Measurements from ENCODE around the gene NPW. TPM values are rescaled to one million over a fixed set of nuclear protein-coding genes. Genes with fewer than 3 reads are reported as not detected.
A peak's percentile ranks its signal among the peaks of the same experiment; 100 is the strongest.

The NPW gene
- total and polyA plus RNA-seq, 2 of the 8 experiments (the other 6 are each of a cell fraction or from before 2014, with no cell fraction given) = 4.0 to 10.3 TPM

- WGBS, 2 experiments (ENCODE audit: extremely low coverage in 1 of 2, insufficient coverage in 1 of 2, insufficient read length in 1 of 2, insufficient replicate concordance in 2 of 2, low coverage in 1 of 2, low lambda C conversion rate in 2 of 2, missing lambda C conversion rate in 1 of 2) = 66% methylated on average over 34 of the region's 37 CpGs; no CpG with 5 or more reads in 1 of the 2 experiments
- peak in 1 of 2 experiments; percentile 66 for DNase-seq (ENCODE audit: low read depth in 1 of 2, low spot score in 2 of 2)
Measured at GRCh38 chr16:1978476-1979120, 41.0 kb upstream of the NPW start.

More at GRCh38 chr16:1978476-1979120, 41.0 kb upstream of the NPW start:
- Histone ChIP-seq H3K36me3 (ENCODE audit: control insufficient read depth in 2 of 4, insufficient read depth in 4 of 4, low read length in 3 of 4) (peaks cover 11 to 33% (median 22%) of the 10 kb centered on the region in 4 experiments; a peak in 7 of 8 replicates), H4K91ac (replicated peaks; ENCODE audit: insufficient read length, low read length) (no peak overlapping the region), H2BK5ac (ENCODE audit: low read depth, low read length) (peak overlapping the region; percentile 44; the same call in 1 of the 2 replicates), H3K23me2 (ENCODE audit: low read depth, low read length) (peaks cover 19% of the 10 kb centered on the region), H2AFZ (ENCODE audit: low read length) (no peak overlapping the region), H3K14ac (ENCODE audit: insufficient read length) (no peak overlapping the region), H4K5ac (ENCODE audit: insufficient read length, low read depth, low read length) (no peak overlapping the region), H3K18ac (ENCODE audit: extremely low read depth, low read length) (no peak overlapping the region), H4K8ac (ENCODE audit: extremely low read depth, insufficient read depth, low read length) (peak overlapping the region; percentile 83; the same call in 1 of the 2 replicates), H3K27me3 (replicated peaks in 1 of 4; ENCODE audit: control insufficient read depth in 3 of 4, extremely low read depth in 1 of 4, insufficient read depth in 3 of 4, low read length in 3 of 4) (peaks cover 8 to 40% (median 39%) of the 10 kb centered on the region in 4 experiments; a peak in 6 of 7 replicates), H2AK5ac (ENCODE audit: low read depth, low read length) (no peak overlapping the region), H3K4ac (replicated peaks; ENCODE audit: insufficient read length, low read depth, low read length) (no peak overlapping the region), H3K4me1 (replicated peaks in 1 of 4; ENCODE audit: control insufficient read depth in 3 of 4, insufficient read depth in 4 of 4, low read length in 3 of 4) (peaks cover 3 to 28% (median 25%) of the 10 kb centered on the region in 4 experiments), H2BK20ac (ENCODE audit: low read length) (no peak overlapping the region), H2BK12ac (ENCODE audit: low read depth, low read length) (no peak overlapping the region), H4K20me1 (replicated peaks in 1 of 2; ENCODE audit: control insufficient read depth in 1 of 2, insufficient read depth in 2 of 2, low read length in 2 of 2) (peaks cover 2 to 25% of the 10 kb centered on the region in 2 experiments), H3K27ac (ENCODE audit: low read depth, low read length) (no peak overlapping the region), H3K9me3 (ENCODE audit: insufficient read depth in 2 of 2, low read depth in 1 of 2, low read length in 1 of 2) (no peaks in the 10 kb centered on the region), H3K79me2 (ENCODE audit: control insufficient read depth in 1 of 2, insufficient read depth in 2 of 2, low read length in 2 of 2) (peaks cover 0 to 1% of the 10 kb centered on the region in 2 experiments; a peak in 1 of 4 replicates), H2BK120ac (replicated peaks; ENCODE audit: low read depth, low read length) (no peak overlapping the region), H3K56ac (replicated peaks; ENCODE audit: insufficient read length, low read depth, low read length) (no peak overlapping the region), H3K9ac (replicated peaks in 1 of 4; ENCODE audit: extremely low read depth in 1 of 4, low read depth in 3 of 4, low read length in 3 of 4) (no peak overlapping the region), H3K4me2 (ENCODE audit: insufficient read depth in 1 of 2, low read depth in 2 of 2, low read length in 2 of 2) (peak overlapping the region; percentile 87 to 91), H2BK15ac (ENCODE audit: low read length) (no peak overlapping the region), H3K79me1 (ENCODE audit: low read depth, low read length) (0 out of 2 replicates have a peak, but pooled peaks cover 2% of the 10 kb centered on the region), H3K4me3 (ENCODE audit: extremely low read depth in 1 of 4, insufficient read depth in 2 of 4, low read depth in 3 of 4, low read length in 4 of 4) (peak overlapping the region; percentile 31 to 61 (median 38); a peak in 6 of 8 replicates), H3K23ac (ENCODE audit: insufficient read length) (no peak overlapping the region)
- no peak for FAIRE-seq
- ChIA-PET POLR2A (ENCODE audit: partially characterized antibody) (interaction anchor here (0.8 to 28.2 kb wide), 14 partner anchors 9 to 176 kb away, joined by 3 to 736 read pairs (median 6); partner anchors contain the start of genes FAHD1, HAGH, MSRB1 and NDUFB10), CTCF (ENCODE audit: partially characterized antibody) (interaction anchor here (0.5 to 1.5 kb wide), 4 partner anchors 19 to 51 kb away, joined by 3 to 4 read pairs (median 4); no protein-coding TSS in a partner anchor)
- TF ChIP-seq SIRT6 (IDR thresholded peaks at IDR 0.05; ENCODE audit: low read length) (no peak), GABPA (IDR thresholded peaks at IDR 0.05; ENCODE audit: borderline replicate concordance, insufficient read depth, low read length) (peak; percentile 39; the same call in 1 of the 2 replicates)
